ENCODE measurements around the gene WEE2.

DNA sequence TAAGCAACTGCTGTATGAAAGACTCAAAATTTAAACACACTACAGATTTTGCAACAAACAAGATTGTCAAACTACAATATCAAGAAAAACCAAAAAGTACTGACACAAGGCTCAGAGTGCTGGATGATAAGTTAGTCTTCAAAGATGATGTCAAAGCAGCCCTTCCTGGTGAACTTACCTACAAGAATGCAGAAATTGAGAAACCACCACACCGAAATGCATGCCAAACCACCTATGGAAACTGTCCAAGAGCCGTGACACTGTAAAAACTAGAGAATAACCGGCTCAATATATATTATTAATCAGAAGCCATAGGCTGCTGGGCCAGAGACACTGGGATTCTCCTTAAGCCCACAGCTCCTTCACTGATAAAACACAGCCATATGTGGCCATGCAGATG is 31.5 kb upstream of the WEE2 start:
- TF ChIP-seq, protein P1, sequence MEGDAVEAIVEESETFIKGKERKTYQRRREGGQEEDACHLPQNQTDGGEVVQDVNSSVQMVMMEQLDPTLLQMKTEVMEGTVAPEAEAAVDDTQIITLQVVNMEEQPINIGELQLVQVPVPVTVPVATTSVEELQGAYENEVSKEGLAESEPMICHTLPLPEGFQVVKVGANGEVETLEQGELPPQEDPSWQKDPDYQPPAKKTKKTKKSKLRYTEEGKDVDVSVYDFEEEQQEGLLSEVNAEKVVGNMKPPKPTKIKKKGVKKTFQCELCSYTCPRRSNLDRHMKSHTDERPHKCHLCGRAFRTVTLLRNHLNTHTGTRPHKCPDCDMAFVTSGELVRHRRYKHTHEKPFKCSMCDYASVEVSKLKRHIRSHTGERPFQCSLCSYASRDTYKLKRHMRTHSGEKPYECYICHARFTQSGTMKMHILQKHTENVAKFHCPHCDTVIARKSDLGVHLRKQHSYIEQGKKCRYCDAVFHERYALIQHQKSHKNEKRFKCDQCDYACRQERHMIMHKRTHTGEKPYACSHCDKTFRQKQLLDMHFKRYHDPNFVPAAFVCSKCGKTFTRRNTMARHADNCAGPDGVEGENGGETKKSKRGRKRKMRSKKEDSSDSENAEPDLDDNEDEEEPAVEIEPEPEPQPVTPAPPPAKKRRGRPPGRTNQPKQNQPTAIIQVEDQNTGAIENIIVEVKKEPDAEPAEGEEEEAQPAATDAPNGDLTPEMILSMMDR (IDR thresholded peaks at IDR 0.05), result no peak
- no peak for TF ChIP-seq EP300 (IDR thresholded peaks at IDR 0.05)

All from upper lobe of left lung (tissue), 4 donors.